HG03095 (cell line): ENCODE data around the gene MIB2.

Experiments used
- ATAC-seq: cut with Tn5 transposase; IDR thresholded peaks from one replicate; pipeline ENCODE4 v1.9.1; 2021; ENCODE audit warnings: moderate library complexity; ENCODE audit not compliant: unreplicated experiment

Gene MIB2

GRCh38 chr1:1614204-1614953 lies 921 bp upstream of the MIB2 start:
- no peak for ATAC-seq

DNA sequence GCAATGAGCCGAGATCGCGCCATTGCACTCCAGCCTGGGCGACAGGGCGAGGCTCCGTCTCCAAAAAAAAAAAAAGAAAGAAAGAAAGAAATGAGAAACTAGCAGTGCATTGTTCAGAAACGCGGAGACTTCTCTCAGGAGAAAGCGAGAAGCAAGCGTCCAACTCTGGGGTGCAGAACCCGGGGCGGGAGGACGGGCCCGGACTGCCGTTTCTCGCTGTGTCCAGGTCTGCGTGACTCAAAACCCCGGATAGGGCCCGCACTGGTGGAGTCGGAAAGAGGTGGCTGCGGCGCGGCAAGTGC lies 395 bp upstream of the MIB2 start:
- no peak for ATAC-seq

GRCh38 chr1:1616045-1616790 lies 918 bp downstream of the MIB2 start:
- ATAC-seq, result peak; percentile 10

GRCh38 chr1:1616838-1617237 lies 1.5 kb downstream of the MIB2 start:
- no peak for ATAC-seq

DNA sequence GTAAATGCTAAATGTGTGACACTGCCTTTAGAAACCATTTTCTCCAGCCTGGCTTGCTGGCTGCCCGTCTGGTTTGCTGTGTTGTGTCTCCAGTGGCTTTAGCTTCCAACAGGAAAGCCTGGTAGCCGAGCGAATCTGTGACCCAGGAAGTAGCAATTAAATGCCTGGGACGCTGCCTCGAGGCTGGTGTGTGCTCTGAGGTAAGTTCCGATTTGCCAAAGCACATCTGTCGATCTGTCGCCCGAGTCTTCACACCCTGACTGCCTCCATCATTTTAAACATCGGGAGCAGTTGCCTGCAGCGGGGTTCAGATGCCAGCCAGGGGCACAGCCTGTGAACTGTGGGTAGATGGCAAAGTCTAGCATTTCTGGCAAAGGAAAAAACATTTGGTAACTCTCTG lies 2.2 kb downstream of the MIB2 start:
- ATAC-seq, result no peak

- ATAC-seq, result no peak
These were observed 2.6 kb downstream of the MIB2 start for GRCh38 chr1:1617925-1618324.

DNA sequence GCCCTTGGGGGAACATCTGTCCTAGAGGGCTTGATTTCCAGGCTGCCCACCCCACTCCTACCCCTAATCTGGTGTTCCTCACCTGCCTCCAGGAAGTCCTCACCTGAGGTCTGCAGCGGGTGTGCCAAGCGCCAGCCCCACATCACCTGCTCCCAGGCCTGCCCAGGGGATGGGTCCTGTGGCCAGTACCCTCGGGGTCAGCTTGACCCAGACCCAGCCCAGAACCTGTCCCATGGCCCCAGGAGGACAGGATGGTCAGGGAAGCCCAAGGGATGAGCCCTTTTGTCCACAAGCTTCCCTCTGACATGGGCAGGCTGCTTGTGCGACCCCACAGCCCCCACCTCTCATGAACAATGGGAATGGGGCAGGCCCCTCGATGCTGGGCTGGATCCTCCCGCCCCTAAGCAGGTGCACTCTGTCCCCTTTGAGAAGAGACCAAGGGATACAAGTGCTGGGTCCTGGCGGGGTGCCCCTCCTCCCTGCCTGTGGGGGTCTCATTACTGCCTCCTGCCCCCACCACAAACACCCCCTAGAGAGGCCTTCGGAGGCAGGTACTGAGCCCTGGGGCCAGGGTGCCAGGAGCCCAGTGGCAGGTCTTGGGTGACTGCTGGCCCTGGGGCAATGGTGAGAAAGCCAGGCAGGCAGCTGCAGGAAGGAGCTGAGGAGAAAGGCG lies 3.2 kb downstream of the MIB2 start:
- no peak for ATAC-seq

- no peak for ATAC-seq
These were observed 4.6 kb downstream of the MIB2 start for GRCh38 chr1:1619917-1620361.

- no peak for ATAC-seq
These were observed 5.3 kb downstream of the MIB2 start for GRCh38 chr1:1620433-1621139.

DNA sequence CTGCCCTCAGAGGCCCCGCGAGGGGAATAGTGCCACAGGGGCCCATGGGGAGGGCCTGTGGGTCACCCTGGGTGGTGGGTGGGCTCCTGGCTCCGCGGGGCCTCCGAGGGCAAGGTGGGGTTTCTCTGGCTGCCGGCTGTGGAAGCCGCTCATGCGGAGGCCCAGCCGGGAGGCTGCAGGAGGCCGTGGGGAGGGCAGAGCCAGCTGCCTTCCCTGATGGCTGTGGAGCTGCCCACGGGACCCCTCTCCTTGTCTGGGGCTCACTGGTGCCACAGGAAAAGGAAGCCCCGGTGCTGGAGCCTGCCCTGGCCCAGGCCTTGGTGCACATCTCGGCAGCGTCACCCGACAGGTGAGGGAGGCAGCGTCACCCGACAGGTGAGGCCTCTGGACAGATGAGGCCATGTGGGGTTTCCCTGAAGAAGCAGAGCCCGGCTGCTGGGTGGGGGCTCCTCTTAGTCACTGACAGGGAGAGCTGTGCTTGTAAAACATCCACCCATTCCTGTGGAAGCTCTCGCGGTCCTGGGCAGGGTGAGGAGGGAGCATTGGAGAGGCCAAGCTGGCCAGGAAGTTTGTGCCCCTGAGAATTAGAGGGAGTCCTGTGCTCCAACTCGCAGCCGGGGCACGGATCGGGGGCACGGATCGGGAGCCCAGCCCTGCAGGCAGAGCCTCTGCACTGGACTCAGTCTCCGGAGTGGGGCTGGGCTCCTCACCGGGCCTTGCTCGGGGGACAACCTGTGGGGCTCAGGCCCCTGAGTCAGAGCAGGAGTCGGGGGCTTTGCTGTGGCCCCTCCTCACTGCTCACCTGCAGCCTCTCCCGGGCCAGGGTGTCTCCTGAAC lies 6.1 kb downstream of the MIB2 start:
- ATAC-seq, result no peak

- no peak for ATAC-seq
These were observed 6.9 kb downstream of the MIB2 start for GRCh38 chr1:1622010-1622787.

DNA sequence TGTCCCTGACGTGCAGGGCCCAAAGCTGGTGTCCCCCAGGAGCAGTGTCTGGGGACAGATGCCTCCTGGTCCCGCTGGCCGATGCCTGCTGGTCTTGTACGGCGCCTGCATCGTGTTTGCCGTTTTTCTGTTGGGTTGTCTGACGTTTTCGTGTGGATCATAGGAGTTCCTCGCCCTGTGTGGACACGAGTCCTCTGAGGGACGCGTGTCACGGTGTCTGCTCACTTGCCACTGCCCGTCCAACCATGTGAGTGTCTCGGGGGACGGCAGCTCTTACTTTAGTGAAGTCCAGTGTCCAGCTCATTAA lies 7.4 kb downstream of the MIB2 start:
- ATAC-seq, result no peak

DNA sequence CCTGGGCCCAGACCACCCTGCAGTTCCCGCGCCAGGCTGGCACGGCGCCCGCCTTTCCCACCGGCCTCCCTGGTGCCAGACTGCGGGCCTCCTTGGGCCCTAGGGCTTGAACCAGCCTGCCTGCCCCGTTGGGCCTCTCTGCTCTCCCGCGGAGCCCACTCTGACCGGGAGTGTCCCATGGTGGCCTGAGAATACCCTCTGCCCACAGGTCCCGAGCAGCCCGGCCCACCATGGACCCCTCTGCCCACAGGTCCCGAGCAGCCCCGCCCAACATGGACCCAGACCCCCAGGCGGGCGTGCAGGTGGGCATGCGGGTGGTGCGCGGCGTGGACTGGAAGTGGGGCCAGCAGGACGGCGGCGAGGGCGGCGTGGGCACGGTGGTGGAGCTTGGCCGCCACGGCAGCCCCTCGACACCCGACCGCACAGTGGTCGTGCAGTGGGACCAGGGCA lies 7.9 kb downstream of the MIB2 start:
- no peak for ATAC-seq

GRCh38 chr1:1623631-1624442 lies 8.5 kb downstream of the MIB2 start:
- no peak for ATAC-seq

- ATAC-seq, result no peak
These were observed 9.4 kb downstream of the MIB2 start for GRCh38 chr1:1624443-1625403.

DNA sequence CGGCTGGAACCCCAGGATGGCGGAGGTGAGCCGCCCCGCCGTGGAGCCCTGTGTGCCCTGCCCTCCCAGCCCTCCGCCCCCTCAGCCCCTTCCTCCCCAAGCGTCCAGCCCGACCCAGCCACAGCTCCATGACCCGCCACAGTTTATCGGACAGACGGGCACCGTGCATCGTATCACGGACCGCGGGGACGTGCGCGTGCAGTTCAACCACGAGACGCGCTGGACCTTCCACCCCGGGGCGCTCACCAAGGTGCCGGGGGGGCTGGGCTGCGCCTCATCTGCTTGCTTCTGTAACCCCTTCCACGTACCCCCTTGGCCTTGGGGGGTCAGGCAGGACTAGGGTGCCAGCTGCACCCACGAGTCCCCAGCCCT lies 10.1 kb downstream of the MIB2 start:
- no peak for ATAC-seq

DNA sequence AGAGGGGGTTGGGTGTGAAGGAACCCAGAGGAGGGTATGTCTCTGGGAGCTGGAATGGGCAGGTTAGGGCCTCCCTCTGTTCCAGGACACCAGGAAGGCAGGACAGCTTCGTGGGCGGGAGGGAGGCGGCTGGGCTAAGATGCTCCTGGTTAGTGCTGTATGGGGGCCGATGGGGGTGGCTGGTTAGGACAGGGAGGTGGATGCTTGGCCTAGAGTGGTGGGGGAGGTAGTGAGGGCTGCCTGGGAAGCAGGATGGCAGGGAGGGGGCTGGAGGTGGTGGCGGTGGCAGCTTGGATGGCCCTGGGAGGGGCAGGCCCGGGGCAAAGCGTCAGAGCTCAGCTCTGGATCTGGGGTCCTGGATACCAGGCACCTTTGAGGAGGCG lies 10.5 kb downstream of the MIB2 start:
- ATAC-seq, result no peak
